PFSK-1 (cell line): ENCODE measurements around the gene SLCO1C1.

Experiments used
- FOXP2 ChIP-seq: optimal IDR thresholded peaks from 2 replicates; pipeline ENCODE3; 2011; ENCODE audit warnings: borderline replicate concordance, control low read depth, inconsistent platforms; ENCODE audit not compliant: insufficient read depth; ENCODE audit errors: extremely low read length, extremely low read depth
- POLR2AphosphoS5 ChIP-seq: IDR thresholded peaks from 2 replicates; pipeline ENCODE4 v1.6.1; 2012; ENCODE audit warnings: low read depth, mild to moderate bottlenecking, control low read depth, low read length, moderate library complexity
- SIN3A ChIP-seq: IDR thresholded peaks from 2 replicates; pipeline ENCODE4 v1.6.1; 2012; ENCODE audit warnings: mild to moderate bottlenecking, low read length, moderate library complexity, borderline replicate concordance; ENCODE audit not compliant: insufficient read depth
- TAF1 ChIP-seq: IDR thresholded peaks from 2 replicates; pipeline ENCODE4 v1.6.1; 2012; ENCODE audit warnings: low read length, control low read depth, borderline replicate concordance; ENCODE audit not compliant: insufficient read depth
- TF ChIP-seq, protein P1 (sequence below), 2 experiments: IDR thresholded peaks; 2 replicates each; pipeline versions ENCODE4 v1.6.1 to v1.8.0; 2011 to 2012; ENCODE audit warnings: low read depth in 2 of 2, low read length in 2 of 2, control low read depth in 1 of 2, inconsistent platforms in 1 of 2, mild to moderate bottlenecking in 1 of 2, moderate library complexity in 1 of 2; ENCODE audit not compliant: insufficient read depth in 1 of 2

The SLCO1C1 gene

DNA sequence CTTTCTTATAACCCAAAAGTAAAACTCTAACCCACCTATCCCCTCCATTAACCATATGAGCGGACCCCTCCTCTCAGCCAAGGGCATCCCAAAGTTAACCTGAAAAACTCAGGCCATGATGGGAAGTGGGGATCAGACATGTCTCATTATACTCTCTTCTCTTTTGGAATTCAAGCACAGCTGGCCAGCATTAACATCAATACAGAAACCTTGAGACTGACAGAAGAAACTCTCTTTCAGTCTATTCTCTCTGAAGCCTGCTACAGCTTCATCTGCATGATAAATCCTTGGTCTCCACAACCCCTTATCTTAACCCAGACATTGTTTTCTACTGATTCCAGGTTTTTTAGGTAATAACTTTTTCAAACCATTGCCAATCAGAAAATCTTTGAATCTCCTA lies 97.8 kb downstream of the SLCO1C1 start:
- TF ChIP-seq POLR2AphosphoS5, result no peak
- TF ChIP-seq, protein P1, sequence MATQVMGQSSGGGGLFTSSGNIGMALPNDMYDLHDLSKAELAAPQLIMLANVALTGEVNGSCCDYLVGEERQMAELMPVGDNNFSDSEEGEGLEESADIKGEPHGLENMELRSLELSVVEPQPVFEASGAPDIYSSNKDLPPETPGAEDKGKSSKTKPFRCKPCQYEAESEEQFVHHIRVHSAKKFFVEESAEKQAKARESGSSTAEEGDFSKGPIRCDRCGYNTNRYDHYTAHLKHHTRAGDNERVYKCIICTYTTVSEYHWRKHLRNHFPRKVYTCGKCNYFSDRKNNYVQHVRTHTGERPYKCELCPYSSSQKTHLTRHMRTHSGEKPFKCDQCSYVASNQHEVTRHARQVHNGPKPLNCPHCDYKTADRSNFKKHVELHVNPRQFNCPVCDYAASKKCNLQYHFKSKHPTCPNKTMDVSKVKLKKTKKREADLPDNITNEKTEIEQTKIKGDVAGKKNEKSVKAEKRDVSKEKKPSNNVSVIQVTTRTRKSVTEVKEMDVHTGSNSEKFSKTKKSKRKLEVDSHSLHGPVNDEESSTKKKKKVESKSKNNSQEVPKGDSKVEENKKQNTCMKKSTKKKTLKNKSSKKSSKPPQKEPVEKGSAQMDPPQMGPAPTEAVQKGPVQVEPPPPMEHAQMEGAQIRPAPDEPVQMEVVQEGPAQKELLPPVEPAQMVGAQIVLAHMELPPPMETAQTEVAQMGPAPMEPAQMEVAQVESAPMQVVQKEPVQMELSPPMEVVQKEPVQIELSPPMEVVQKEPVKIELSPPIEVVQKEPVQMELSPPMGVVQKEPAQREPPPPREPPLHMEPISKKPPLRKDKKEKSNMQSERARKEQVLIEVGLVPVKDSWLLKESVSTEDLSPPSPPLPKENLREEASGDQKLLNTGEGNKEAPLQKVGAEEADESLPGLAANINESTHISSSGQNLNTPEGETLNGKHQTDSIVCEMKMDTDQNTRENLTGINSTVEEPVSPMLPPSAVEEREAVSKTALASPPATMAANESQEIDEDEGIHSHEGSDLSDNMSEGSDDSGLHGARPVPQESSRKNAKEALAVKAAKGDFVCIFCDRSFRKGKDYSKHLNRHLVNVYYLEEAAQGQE (IDR thresholded peaks at IDR 0.05; ENCODE audit: insufficient read depth in 1 of 2, low read depth in 2 of 2, low read length in 2 of 2), result no peak
- TF ChIP-seq SIN3A, result no peak
- no peak for TF ChIP-seq FOXP2
- TF ChIP-seq TAF1, result no peak

DNA sequence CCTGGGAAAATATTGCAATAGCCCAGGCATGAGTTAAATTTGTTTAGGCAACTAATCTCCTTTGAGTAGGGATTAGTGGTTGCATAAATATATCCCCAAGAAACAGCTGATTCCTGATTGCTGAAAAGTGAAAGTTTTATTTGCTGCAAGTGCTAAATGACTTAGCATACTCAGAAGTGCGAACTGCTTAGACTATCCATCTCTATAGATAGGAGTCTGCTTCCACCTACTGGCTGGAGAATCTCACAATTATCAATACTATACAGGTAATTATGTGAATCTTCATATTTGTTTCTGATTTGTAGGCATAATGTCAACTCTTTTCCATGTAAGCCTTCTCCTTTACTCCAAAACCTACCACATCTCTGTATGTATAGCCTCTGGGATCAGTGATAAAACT lies 103.4 kb downstream of the SLCO1C1 start:
- TF ChIP-seq TAF1, result no peak
- TF ChIP-seq POLR2AphosphoS5, result no peak
- no peak for TF ChIP-seq FOXP2
- no peak for TF ChIP-seq SIN3A
- TF ChIP-seq, protein P1 (IDR thresholded peaks at IDR 0.05; ENCODE audit: insufficient read depth in 1 of 2, low read depth in 2 of 2, low read length in 2 of 2), result no peak

DNA sequence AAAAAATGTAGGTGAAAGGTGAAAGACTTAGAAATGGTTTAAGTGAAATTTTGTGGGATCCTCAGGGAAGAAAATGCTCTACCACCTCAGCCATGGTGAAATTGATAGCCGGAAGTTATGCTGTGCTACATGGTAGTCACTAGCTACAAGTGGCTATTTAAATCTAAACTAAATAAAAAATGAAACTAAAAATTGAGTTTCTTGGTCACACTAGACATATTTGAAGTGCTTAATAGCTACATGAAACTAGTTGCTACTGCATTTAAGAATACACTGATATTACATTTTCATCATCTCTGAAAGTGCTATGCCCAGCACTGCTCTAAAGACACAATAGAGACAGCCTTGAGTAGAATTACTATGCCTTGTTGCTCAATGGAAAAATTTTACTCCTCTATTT lies 105.0 kb downstream of the SLCO1C1 start:
- no peak for TF ChIP-seq SIN3A
- no peak for TF ChIP-seq TAF1

DNA sequence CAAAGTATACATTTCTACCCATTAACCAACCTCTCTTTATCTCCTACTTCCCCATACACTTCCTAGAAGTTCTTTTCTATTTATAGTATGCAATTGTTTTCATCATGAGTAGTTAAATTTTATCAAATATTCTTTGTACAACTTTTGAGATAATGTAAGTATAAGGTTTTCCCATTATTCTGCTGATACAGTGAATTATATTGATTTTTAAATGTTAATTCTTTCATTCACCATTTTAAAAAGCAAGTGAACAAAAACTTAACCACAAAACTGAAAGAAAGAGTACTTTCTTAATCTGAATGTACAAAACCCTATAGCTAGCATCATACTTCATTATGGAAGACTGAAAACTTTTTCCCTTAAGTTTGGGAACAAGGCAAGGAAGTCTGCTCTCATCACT lies 105.9 kb downstream of the SLCO1C1 start:
- TF ChIP-seq POLR2AphosphoS5, result no peak
- no peak for TF ChIP-seq SIN3A
- no peak for TF ChIP-seq FOXP2
- TF ChIP-seq TAF1, result no peak
- TF ChIP-seq, protein P1 (IDR thresholded peaks at IDR 0.05; ENCODE audit: insufficient read depth in 1 of 2, low read depth in 2 of 2, low read length in 2 of 2), result no peak
